HG02763 (cell line): ENCODE data around the gene GGN.
"Not testable (repeated sequence)": the region's sequence is repeated elsewhere in the genome, so short reads cannot be mapped to it uniquely, and the experiment has no call there.

Experiments used
- ATAC-seq: cut with Tn5 transposase; IDR thresholded peaks from one replicate; pipeline ENCODE4 v1.9.1; 2021; ENCODE audit warnings: mild to moderate bottlenecking, moderate library complexity; ENCODE audit not compliant: unreplicated experiment

Gene GGN, protein sequence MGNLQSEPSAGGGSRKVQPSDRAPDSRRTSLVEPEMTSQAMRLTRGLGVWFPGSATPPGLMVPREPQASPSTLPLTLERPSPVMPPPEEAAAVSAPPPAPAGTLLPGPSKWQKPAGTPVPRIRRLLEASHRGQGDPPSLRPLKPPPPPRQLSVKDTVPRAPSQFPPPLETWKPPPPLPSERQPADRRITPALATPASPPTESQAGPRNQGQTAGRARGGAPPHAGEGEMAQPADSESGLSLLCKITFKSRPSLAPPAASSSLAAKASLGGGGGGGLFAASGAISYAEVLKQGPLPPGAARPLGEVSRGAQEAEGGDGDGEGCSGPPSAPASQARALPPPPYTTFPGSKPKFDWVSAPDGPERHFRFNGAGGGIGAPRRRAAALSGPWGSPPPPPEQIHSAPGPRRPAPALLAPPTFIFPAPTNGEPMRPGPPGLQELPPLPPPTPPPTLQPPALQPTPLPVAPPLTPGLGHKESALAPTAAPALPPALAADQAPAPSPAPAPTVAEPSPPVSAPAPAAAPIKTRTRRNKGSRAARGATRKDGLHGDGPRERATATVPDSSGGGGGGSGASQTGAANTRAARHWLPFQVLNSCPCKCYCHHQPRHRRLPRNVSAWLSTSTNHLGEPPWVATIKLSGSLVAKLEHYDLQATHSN

DNA sequence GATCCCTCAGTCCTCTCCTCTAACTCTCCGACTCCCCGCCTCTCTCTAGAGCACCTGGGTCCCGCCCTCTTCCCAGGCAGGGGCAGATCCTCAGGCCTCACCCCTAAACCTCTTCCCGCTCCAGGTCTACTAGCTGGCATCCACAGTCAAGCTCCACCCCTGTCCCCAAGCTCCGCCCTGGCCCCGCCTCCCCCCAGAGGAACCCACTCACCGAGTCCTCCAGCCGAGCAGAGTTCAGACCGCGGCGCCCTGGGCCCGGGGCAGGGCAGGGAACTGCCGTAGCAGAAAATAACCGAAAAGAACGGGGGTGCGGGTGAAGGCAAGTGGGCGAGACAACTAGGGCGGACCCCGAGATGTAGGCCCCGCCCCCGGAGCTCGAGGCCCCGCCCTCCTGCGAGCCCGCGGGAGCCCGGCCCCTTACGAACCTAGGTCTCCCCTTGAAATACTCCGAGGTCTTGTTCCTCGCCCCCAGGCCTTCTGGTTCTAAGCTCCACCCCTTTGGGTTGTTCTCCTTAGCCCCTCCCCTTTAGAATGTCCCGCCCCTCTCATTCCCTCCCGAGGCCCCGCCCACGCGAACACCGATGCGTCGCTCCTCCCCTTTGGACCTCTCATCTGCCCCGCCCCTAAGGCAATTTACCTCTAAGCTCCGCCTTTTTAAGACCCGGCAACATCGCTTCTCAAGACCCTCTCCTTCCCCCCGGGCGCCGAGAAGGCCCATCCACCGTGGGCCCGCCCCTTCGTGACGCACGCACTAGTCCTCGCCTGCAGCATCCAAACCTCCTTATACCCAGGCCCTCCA, at the start of gene GGN:
TSS of gene GGN (minus strand) at position 485 of the 799 bp plus-strand sequence. CDS start 773 bp downstream, outside the sequence.
- ATAC-seq = no peak

DNA sequence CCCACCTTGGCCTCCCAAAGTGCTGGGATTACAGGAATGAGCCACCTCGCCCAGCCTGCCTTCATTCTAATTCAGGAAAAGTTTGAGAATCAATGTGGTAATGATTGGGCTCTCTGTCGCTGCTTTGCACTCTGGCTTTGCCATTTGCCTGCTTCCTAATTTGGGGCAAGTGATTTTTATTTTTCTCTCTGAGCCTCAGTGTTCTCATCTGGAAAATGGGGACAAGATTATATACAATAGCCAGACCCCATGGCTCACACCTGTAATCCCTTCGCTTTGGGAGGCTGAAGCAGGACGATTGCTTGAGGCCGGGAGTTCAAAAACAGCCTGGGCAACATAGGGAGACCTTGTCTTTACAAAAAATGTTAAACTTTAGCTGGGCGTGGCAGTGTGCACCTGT, 49.5 kb upstream of the GGN start:
- no peak for ATAC-seq

DNA sequence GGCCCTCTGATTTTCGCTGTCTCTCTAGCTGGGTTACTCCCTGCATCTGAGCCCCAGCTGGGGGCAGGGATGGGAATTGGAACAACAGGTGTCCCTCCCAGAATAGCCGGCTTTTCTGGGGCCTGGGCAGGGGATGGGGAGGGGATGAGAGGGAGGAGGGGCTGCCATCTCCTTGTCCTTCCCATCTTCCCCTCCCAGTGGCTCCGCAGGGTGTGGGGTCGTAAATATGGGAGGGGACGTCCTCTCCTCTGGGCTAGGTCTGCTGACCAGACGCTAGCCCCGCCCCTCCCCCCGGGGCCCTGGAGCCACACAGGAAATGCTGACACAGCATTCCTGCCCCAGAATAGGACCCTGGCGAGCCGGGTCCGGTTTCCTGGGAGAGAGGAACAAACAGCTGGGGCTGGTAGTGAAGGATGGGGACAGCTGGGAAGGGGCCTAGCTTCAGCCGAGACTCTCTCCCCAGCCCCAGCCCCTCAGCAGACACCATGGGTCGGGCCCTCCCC, 46.8 kb upstream of the GGN start:
- no peak for ATAC-seq

DNA sequence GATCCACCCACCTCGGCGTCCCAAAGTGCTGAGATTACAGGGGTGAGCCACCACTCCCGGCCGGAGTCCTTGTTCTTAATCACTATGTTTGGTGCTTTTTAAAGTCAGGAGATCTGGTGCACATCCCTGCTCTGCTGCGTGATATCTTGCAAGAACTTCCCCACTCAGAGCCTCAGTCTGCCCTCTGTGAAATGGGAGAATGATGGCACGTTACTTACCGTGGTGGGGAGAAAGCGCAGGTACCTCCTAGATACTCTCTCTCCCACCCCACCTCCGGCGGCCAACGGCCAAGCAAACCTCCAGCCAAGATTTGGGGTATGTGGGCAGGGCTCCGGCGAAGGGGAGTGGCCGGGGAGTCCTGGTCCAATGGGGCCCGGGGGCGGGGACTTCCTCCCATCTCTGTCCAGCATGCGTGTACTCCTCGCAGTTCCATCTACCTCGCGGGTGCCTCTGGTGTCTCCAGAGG, 45.5 kb upstream of the GGN start, which contains the start of gene RYR1:
TSS of gene RYR1 (plus strand) at position 424 of the 466 bp plus-strand sequence. CDS start 139 bp downstream, outside the sequence.
- no peak for ATAC-seq

- ATAC-seq = no peak
Measured at GRCh38 chr19:38430931-38431330, 43.1 kb upstream of the GGN start.

- ATAC-seq = no peak
Measured at GRCh38 chr19:38429811-38430156, 42.0 kb upstream of the GGN start.

DNA sequence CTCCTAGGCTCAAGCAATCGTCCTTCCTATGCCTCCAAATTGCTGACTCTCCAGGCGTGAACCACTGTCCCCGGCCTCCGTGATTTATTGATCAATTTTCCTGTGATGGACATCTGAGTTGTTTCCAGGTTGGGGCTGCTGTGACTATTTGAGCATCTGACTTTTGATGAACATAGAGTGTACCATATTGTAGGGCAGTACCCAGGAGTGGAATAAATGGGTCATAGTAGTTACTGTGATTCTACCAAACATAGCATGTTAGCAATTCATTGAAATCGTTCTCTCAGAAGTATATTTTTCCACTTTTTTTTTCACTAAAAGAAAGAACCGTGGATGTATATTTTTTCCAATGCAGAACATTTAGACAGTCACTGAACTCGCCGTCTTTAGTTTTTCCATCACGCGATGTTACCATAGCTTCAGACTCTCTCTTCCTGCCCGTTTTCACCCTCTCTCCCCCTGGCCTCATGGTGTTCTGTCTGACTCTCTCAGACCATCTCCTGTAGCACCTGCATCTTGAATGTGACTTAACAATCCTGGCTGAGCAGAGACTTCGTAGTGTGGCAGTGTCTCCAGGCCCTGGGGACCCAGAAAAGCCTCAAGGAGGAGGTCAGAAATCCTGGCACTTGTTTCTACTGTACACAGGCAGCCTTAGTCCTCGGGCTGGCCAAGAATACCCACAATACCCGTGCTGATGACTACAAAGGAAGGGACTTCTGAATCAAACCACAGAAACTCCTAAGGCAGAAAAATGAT, 41.4 kb upstream of the GGN start:
- ATAC-seq = no peak

DNA sequence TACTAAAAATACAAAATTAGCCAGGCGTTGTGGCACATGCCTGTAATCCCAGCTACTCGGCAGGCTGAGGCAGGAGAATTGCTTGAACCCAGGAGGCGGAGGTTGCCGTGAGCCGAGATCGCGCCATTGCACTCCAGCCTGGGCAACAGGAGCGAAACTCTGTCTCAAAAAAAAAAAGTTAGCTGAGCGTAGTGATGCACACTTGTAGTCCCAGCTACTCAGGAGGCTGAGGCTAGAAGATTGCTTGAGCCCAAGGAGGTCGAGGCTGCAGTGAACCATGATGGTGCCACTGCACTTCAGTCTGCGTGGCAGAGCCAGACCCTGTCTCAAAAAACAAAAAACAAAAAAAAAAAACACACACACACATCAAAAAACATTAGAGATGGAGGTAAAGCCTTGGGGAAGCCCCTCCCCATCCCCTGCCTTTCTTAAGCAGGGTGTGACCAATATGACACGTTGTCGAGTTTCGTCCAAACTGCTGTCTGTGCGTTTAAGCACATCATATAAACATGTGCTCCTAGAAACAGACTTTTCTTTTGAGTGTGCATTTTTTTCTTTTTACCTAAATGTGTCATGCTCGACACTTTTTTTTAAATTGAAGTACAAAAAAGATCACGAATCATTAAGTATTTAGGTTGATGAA, 39.3 kb upstream of the GGN start:
- ATAC-seq = not testable (repeated sequence)

- ATAC-seq = no peak
Measured at GRCh38 chr19:38425810-38426466, 38.1 kb upstream of the GGN start, which contains the start of gene RASGRP4. RASGRP4 (minus strand) TSS chr19:38426219; CDS start chr19:38426091, 128 bp downstream.

DNA sequence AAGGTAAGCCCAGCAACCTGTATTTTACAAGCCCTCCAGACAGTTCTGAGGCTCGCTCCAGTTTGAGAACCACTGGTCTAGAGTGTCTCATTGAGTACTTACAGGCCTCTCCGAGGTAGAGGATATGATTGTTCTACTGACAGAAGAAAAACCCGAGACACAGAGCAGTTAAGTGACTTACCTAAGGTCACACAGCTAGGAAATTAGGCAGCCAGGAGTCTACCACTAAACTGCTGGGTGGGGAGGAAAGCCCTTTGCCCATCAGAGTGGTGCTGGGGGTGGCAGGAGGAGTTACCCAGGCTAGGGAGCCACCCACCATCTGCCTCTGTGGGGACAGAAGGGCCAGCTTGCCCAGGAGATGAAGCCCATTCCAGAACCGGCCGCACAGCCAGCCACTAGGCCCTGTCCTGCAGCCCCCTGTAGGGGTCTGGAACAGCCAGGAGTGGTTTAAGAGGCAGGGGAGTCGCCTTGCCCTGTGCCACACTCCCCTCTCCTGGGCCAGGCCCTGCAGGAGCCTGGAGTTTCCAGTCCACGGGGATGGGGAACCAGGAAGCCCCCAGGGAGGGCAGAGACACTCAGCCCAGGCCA, 37.5 kb upstream of the GGN start:
- ATAC-seq = no peak

- ATAC-seq = no peak
Measured at GRCh38 chr19:38424272-38424671, 36.4 kb upstream of the GGN start.

DNA sequence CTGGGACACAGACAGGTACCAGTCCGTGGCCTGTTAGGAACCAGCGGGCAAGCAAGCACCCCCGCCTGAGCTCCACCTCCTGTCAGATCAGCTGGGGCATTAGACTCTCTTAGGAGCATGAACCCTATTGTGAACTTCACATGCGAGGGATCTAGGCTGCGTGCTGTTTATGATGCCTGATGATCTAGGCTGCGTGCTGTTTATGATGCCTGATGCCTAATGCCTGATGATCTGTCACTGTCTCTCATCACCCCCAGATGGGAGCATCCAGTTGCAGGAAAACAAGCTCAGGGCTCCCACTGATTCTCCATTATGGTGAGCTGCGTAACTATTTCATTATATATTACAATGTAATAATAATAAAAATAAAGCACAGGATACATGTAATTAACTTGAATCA, 34.6 kb upstream of the GGN start:
- ATAC-seq = no peak

- ATAC-seq = no peak
Measured at GRCh38 chr19:38421856-38422255, 34.0 kb upstream of the GGN start.

GRCh38 chr19:38420935-38421334, 33.1 kb upstream of the GGN start:
- no peak for ATAC-seq

DNA sequence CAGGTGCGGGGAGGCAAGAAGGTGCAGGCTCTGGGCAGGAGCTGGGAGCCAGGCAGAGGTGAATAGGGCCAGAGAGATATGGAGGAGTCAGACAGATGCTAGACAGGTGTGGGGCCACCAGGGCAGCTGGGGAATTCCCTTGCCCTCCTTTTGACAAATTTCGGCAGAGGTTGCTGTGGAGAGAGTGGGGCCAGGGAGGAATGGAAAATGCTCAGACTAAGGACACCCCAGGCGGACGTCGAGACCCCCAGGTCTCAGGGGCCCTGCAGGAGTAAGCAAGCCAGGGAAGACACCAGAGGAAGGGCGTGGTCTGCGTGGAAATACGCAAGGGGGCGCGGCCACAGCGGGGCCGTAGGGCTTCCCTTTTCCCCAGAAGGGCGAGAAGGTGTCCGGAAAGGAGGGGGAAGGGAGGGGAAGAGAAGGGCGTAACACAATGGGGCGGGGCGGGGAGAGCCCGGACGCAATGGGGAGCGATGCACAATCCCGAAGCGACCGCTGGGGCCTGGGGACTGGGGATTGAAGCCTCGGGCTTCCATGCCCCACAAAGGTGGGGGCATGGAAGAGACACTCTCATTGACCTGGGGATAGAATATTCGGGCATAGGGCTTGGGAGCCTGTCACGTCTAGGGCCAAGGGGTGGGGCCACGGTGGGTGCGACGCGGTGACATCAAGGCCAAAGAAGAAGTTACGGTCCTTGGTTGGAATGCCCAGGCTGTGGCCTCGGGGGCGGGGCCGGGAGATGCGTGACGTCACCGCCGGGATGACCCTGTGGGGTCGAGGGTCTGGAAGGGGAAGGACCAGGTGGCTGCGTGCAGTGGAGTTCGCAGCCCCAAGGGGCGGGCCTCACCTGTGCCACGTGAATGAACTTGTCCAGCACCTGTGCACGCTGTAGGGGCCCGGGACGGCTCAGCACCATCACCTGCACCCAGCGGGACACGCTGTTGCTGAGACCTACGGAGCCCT, 30.0 kb upstream of the GGN start:
- no peak for ATAC-seq

GRCh38 chr19:38417146-38417543, 29.3 kb upstream of the GGN start:
- no peak for ATAC-seq

DNA sequence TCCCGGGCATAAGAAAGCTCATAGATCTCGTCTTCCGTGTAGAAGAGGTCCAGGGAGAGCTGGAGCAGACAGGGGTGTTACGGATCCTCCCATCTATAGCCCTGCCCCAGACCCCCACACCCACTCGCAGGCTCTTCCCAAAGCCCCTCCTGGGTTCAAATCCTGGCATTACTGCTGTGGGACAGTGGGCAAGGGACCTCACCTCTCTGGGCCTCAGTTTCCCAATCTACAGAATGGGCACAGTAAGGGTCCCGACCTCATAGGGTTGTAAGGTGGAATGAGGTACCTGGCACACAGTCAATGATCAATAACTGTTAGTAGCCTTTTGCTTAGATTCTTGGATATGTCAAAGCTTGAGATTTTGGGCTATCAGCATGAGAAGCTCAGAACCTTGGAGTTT, 25.6 kb upstream of the GGN start:
- ATAC-seq = no peak

- no peak for ATAC-seq
Measured at GRCh38 chr19:38412961-38413360, 25.1 kb upstream of the GGN start.
